Ishikawa (cell line): ENCODE measurements around the gene CRYBG2.

ENCODE experiments used
- CEBPB ChIP-seq: IDR thresholded peaks from 2 replicates; pipeline ENCODE4 v1.6.1; 2012
- CREB1 ChIP-seq: IDR thresholded peaks from 2 replicates; pipeline ENCODE4 v1.6.1; 2012; ENCODE audit warnings: low read depth
- EGR1 ChIP-seq: IDR thresholded peaks from 2 replicates; pipeline ENCODE4 v1.6.1; 2012
- EP300 ChIP-seq: IDR thresholded peaks from 2 replicates; pipeline ENCODE4 v1.6.1; 2012; ENCODE audit warnings: borderline replicate concordance
- FOXM1 ChIP-seq: IDR thresholded peaks from 2 replicates; pipeline ENCODE4 v1.6.1; 2012; ENCODE audit warnings: low read depth, borderline replicate concordance
- NFIC ChIP-seq: IDR thresholded peaks from 2 replicates; pipeline ENCODE4 v1.6.1; 2012
- RAD21 ChIP-seq: IDR thresholded peaks from 2 replicates; pipeline ENCODE4 v1.6.1; 2012; ENCODE audit warnings: low read depth
- TAF1 ChIP-seq: IDR thresholded peaks from 2 replicates; pipeline ENCODE4 v1.6.1; 2012; ENCODE audit warnings: low read depth, mild to moderate bottlenecking
- TCF12 ChIP-seq: IDR thresholded peaks from 2 replicates; pipeline ENCODE4 v1.6.1; 2012; ENCODE audit warnings: low read depth
- TEAD4 ChIP-seq: IDR thresholded peaks from 2 replicates; pipeline ENCODE4 v1.6.1; 2012
- YY1 ChIP-seq: IDR thresholded peaks from 2 replicates; pipeline ENCODE4 v1.6.1; 2012; ENCODE audit warnings: low read depth
- ZBTB7A ChIP-seq: IDR thresholded peaks from 2 replicates; pipeline ENCODE4 v1.6.1; 2012; ENCODE audit warnings: low read depth
- TF ChIP-seq, protein P1 (sequence below): IDR thresholded peaks from 2 replicates; pipeline ENCODE4 v1.6.1; 2012; ENCODE audit warnings: low read depth, mild to moderate bottlenecking
- TF ChIP-seq, protein P2 (sequence below): IDR thresholded peaks from 2 replicates; pipeline ENCODE4 v1.6.1; 2012
- TF ChIP-seq, protein P3 (sequence below): IDR thresholded peaks from 2 replicates; pipeline ENCODE4 v1.6.1; 2012

The CRYBG2 gene

DNA sequence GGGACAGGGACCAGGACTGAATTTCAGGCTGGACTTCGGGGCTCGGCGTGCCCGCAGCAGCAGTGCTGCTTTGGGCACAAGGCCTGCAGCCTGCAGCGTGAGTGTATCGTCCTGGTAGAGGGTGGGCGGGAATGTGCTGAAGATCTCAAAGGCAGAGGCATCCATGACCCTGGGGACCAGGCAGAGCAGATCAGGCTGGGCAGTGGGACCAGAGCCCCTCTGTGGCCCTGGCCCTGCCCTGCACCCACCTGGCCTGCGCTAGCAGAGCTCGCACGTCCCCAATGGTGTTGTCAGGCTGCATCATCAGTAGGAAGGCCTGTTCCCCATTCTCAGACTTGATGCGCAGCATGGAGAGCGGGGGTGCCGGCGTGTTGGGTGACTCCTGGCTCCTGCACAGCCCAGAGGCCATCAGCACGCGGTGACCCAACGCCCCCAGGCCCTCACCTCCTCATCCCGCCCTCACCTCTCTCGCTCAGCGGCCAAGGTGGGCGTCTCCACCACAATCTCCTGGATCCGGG is 71.5 kb downstream of the CRYBG2 start:
- TF ChIP-seq, protein P1, sequence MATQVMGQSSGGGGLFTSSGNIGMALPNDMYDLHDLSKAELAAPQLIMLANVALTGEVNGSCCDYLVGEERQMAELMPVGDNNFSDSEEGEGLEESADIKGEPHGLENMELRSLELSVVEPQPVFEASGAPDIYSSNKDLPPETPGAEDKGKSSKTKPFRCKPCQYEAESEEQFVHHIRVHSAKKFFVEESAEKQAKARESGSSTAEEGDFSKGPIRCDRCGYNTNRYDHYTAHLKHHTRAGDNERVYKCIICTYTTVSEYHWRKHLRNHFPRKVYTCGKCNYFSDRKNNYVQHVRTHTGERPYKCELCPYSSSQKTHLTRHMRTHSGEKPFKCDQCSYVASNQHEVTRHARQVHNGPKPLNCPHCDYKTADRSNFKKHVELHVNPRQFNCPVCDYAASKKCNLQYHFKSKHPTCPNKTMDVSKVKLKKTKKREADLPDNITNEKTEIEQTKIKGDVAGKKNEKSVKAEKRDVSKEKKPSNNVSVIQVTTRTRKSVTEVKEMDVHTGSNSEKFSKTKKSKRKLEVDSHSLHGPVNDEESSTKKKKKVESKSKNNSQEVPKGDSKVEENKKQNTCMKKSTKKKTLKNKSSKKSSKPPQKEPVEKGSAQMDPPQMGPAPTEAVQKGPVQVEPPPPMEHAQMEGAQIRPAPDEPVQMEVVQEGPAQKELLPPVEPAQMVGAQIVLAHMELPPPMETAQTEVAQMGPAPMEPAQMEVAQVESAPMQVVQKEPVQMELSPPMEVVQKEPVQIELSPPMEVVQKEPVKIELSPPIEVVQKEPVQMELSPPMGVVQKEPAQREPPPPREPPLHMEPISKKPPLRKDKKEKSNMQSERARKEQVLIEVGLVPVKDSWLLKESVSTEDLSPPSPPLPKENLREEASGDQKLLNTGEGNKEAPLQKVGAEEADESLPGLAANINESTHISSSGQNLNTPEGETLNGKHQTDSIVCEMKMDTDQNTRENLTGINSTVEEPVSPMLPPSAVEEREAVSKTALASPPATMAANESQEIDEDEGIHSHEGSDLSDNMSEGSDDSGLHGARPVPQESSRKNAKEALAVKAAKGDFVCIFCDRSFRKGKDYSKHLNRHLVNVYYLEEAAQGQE: no peak
- TF ChIP-seq CEBPB (no peak), EGR1 (no peak), YY1 (no peak), EP300 (no peak)
- TF ChIP-seq, protein P2, sequence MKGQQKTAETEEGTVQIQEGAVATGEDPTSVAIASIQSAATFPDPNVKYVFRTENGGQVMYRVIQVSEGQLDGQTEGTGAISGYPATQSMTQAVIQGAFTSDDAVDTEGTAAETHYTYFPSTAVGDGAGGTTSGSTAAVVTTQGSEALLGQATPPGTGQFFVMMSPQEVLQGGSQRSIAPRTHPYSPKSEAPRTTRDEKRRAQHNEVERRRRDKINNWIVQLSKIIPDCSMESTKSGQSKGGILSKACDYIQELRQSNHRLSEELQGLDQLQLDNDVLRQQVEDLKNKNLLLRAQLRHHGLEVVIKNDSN: no peak
- TF ChIP-seq, protein P3, sequence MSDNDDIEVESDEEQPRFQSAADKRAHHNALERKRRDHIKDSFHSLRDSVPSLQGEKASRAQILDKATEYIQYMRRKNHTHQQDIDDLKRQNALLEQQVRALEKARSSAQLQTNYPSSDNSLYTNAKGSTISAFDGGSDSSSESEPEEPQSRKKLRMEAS: no peak

- TF ChIP-seq TEAD4 (no peak), TAF1 (no peak), ZBTB7A (no peak), CREB1 (no peak), TCF12 (no peak), FOXM1 (no peak), YY1 (no peak), EGR1 (no peak), CEBPB (no peak), RAD21 (no peak)
- TF ChIP-seq, protein P3: no peak
- TF ChIP-seq, protein P2: no peak
- TF ChIP-seq, protein P1: no peak
These were observed 72.0 kb downstream of the CRYBG2 start for GRCh38 chr1:26281971-26282370.

DNA sequence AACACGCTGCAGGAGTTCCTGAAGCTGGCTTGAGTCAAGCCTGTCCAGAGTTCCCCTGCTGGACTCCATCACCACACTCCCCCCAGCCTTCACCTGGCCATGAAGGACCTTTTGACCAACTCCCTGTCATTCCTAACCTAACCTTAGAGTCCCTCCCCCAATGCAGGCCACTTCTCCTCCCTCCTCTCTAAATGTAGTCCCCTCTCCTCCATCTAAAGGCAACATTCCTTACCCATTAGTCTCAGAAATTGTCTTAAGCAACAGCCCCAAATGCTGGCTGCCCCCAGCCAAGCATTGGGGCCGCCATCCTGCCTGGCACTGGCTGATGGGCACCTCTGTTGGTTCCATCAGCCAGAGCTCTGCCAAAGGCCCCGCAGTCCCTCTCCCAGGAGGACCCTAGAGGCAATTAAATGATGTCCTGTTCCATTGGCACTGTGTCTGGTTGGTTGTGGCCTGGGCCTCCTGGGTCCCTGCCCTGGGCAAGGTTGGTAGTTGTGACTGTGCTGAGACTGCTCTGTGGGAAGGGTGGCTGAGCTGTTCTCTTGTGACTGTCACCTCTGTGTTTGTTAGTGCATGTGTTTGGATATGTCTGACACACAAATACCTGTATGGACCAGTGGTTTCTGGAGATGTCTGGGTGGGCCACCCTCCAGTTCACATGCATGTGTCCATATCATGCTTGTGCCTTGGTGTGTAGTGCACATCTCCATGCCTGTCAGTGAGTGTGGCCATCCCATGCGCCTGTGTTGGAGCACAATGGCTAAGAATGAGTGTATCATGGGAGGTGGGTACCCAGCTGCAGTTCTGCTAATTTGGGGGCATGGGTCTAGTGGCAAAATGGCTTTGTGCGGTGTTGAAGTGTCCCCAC is 72.6 kb downstream of the CRYBG2 start:
- TF ChIP-seq CREB1: no peak

GRCh38 chr1:26280333-26281042 is 73.4 kb downstream of the CRYBG2 start:
- TF ChIP-seq ZBTB7A (no peak), NFIC (no peak), TEAD4 (no peak), TAF1 (no peak), CREB1 (no peak), TCF12 (no peak), CEBPB (no peak)
- TF ChIP-seq, protein P2: no peak
- TF ChIP-seq, protein P1: no peak
